Fibroblast of peridontal ligament (primary cell): ENCODE results near the gene ELFN2.
A peak's percentile ranks its signal among the peaks of the same experiment; 100 is the strongest.
"Not testable (repeated sequence)": the region's sequence is repeated elsewhere in the genome, so short reads cannot be mapped to it uniquely, and the experiment has no call there.

Experiments used
- DNase-seq: peaks from one replicate; pipeline ENCODE4 v3.0.0-alpha.2; 2010; ENCODE audit errors: extremely low read depth

Gene ELFN2

GRCh38 chr22:37427135-37427710 lies at the start of gene ELFN2:
Gene ELFN2, minus strand, starts transcription at chr22:37427479. Its CDS starts 51,945 bp downstream, at chr22:37375534.
- DNase-seq: no peak

DNA sequence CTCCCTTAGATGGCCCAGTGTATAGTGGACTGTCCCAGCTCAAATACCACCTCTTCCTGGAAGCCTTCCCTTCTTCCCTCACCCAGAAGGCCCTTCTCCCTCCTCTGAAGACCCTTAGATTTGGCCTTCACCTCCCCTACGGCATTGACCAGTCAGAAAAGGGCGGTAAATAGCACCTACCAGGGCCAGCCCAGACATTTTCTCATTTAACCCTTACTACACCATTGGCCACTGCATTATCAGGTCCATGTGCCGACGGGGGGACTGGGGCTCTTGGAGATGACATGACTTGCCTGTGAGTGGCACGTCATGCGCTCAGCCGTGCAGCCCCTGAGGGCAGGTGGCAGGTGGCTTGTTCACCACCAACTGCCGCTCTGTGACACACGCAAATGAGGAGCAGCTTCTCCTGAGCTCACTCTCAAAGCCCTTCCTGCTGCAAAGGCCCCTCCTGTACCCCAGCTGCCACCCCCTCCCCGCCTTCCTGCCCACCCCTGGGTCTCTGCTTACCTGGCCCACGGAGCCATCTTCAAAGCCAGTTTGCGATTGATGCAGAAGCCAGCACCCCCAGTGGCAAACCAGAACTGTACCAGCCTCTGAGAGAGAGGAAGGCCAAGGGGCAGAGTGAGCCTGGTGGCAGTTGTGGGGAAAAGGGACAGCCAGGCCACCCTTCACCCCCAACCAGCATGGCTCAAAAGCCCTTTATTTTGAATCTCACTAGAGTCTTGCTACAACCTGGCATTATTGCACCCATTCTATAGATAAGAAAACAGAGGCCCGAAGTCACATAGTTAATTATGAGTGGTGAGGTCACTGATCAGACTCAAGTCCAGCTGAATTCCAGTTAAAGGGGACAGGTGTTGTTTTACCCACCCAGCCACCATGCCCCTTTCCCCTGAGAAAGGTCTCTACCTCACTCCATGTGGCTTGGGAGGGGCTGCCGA lies 49.4 kb upstream of the ELFN2 start:
- no peak for DNase-seq

DNA sequence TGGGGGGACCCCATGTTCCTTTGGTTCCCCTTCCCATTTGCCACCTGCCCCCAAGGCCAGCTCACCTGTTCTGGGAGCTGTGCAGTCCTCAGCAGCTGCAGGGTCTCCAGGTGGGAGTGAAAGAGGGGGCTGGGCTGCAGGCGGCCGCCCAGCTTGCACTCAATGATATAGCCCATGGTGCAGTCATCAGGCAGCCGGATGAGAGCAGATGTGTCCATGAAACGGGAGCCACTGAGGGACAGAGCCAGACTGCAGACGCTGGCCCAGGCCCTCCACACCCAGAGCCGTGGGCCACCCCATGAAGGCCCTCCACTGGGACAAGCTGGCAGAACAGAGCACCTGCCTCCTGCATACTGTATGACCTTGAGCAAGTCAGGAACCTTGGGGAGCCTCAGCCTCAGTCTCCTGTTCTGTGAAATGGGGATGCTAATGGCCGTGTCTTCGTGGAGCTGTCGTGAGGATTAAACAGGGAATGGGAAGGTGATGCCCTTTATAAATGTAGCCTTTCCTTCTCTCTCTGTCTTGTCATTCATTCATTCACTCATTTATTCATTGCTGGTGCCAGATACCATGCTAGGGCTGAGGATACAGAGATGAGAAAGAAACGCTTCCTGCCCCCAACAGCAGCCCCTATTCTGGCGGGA lies 47.3 kb upstream of the ELFN2 start:
- DNase-seq: no peak

- no peak for DNase-seq
These were observed 46.2 kb upstream of the ELFN2 start for GRCh38 chr22:37473437-37473946.

- DNase-seq: peak; percentile 10
These were observed 45.2 kb upstream of the ELFN2 start for GRCh38 chr22:37472418-37473006.

DNA sequence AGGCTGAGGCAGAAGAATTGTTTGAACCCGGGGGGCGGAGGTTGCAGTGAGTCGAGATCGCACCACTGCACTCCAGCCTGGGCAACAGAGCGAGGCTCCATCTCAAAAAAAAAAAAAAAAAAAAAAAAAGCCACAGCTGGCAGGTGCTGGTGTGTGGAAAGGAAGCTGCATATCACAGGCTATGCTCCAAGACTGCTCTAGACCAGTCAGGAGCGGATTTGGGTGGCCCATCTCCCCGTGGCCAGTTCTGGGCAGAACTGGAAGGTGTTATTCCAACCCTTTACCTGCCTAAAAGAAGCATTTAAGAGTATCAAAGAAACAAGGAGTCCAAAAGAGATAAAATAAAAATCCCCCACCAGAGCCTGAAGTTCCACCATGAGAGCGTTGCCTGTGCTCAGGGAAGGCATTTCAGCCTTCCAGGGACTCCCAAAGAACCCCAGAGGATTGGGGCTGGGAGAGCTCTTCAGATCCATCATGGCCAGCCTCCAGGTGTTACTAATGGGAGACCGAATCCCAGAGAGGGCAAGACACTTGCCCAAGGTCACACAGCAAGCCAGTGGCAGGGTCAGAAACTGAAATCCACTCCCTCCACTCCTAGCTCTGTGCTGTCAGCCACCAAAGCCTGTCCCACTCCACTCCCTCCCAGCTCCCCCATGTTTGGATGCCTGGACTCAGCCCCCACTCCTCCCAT lies 44.6 kb upstream of the ELFN2 start:
- no peak for DNase-seq

DNA sequence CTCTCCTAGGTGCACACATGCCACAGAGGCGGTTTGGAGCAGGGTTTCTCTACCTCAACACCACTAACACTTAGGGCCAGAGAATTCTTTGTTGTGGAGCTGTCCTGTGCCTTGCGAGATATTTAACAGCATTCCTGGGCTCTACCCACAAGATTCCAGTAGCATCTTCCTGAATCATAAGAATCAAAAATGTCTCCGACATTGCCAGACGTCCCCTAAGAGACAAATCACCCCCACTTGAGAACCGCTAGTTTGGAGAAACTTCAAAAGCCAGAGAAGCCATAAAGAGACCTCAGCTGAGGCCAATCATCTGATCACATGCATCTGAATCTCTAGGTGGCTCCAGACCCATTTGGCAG lies 42.8 kb upstream of the ELFN2 start:
- DNase-seq: no peak

- no peak for DNase-seq
These were observed 42.3 kb upstream of the ELFN2 start for GRCh38 chr22:37469416-37470086.

- DNase-seq: not testable (repeated sequence)
These were observed 41.0 kb upstream of the ELFN2 start for GRCh38 chr22:37468201-37468695.

- no peak for DNase-seq
These were observed 40.2 kb upstream of the ELFN2 start for GRCh38 chr22:37467391-37467955.

GRCh38 chr22:37464181-37464580 lies 36.9 kb upstream of the ELFN2 start:
- no peak for DNase-seq

DNA sequence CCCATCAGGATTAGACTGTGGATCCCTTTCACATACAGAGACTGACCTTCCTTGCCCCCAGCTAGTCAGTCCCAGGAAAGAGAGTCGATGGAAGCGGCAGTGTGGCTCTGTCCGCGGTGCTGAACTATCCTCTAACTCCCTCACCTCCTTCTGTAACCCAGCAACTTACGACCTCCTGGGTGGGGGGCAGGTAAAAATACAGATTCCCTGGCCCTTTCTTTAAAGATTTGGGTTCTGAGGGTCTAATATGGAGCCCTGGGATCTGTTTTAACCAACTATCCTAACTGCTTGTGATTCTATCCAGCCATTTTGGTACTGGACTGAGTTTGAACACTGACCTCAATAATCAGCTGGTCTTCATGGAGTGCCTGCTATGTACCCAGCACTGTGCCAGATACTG lies 35.7 kb upstream of the ELFN2 start:
- DNase-seq: peak; percentile 42

DNA sequence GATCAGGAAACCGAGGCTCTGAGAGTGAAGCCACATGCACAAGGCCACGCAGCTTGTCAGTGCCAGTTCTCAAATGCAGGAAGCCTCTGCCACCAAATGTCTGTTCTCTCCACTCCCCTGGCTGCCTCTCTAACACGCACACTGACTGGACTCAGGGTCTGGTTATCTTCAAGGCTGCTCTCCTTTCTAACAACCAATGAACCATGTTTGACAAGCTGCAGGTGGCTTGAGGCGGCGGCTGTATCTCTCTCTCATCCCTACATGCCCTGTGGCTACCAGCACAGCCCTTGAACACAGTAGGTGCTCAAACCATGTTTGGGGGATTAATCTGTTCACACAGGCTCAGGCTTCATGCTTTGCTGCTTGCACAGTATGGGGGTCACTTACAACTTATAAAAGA lies 35.2 kb upstream of the ELFN2 start:
- no peak for DNase-seq

DNA sequence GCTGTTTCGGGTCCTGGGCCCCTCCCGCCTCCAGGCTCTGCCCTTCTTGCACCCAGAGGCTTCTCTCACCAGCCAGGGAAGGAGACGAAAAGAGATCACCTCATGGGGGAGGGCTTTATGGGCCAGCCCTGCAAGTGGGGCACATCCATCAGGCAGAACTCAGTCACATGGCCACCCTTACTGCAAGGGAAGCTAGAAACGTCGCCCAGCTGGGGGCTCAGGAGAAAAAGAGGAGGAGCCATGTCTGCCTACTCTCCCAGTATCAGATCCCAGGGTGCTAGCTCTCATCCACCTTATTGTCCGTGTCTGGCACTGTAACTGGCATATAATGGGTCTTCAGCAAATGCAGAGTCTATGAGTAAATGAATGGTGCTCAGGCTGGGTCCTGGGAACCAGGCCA lies 34.7 kb upstream of the ELFN2 start:
- no peak for DNase-seq

GRCh38 chr22:37460684-37461083 lies 33.4 kb upstream of the ELFN2 start:
- no peak for DNase-seq

GRCh38 chr22:37459206-37459605 lies 31.9 kb upstream of the ELFN2 start:
- no peak for DNase-seq

DNA sequence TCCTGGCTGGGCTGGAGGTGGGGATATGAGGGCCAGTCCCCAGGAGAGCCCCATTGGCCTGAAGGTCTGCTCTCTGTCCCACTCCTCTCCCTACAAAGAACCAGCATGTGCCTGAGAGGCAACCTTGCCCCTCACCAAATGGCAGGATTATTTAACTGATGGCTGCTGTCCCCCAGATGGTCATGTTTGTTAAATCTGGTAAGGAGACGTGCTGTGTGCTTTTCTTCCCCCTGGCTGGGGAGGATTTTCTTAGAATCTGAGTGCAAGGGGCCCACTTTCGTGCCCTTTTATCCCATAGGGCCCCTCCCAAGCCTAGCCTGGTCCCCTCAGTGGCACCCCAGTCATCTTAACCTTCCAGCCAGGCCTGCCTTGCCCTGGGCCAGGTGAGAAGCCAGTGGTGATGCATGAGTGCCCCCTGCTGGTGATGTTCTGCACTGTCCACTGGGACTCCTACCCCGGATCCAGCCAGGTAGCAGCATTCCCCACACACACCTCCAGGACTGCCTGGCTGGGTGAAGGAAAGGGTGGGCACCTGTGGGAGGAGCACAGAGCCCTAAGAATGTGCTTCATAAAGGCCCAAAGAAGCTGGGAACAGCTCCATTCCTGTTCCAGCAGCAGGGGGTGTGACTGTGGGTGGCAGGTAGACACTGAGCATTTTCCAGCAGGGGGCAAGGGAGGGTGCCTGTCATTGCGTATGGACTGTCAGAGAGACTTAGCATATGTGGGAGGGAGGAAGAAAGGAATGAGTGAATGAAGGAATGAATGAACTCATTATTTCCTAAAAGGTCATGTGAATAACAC lies 30.0 kb upstream of the ELFN2 start:
- DNase-seq: peak; percentile 43

DNA sequence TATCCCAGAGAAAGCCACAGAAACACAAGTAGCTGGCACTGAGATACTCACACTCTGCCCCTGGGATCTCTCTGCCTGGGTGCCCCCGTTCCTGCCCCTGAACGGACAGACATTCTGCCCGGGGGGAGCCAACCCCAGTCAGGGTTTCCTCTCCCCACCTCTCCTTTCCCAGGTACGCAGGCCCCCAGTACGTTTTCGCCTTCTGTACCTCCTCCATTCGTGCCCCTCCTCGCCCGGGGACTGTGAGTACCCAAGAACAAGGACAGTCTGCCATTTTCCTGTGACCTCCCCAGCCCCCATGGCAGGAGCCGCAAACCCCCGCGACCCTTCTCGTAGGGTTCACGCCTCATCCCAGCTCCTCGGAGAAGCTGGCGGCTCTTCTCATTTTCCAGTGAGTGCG lies 29.1 kb upstream of the ELFN2 start:
- no peak for DNase-seq

DNA sequence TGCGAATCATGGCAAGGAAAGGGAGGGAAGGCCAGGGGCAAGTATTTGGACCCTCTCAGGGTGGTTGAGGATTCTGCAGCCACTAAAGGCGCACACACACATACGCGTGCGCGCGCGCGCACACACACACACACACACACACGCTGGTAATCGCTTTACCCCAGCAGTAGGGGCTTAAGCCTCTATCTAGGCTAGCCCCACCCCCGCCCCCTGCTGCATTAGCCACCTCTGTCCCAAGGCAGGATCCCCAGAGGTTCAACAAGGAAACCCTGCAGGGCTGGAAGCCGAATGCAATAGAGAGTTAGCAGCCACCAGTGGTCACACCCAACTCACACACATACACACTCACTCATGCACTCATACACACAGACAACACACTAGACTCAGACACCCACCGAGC lies 28.6 kb upstream of the ELFN2 start:
- no peak for DNase-seq
